ENCODE data around the gene PIGU. TPM values are rescaled to one million over a fixed set of nuclear protein-coding genes. Genes with fewer than 3 reads are reported as not detected.

The PIGU gene
- total and polyA plus RNA-seq, 2 donors (not counting 3 experiments of a cell fraction or from before 2014, with no cell fraction given) = 20.3 to 81.8 TPM

DNA sequence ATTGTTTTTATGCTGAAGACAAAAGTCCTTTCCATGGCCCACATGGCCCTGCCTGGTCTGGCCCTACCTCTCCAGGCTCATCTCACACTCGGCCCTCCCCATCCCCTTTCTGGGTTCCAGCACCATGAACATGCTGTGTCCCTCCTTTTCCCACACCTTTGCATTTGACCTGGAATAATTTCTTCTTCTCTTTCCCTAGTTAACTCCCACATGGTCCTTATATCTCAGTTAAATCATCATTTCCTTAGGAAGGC lies 38.9 kb downstream of the PIGU start:
- H3K4me3 ChIP-seq (replicated peaks in 1 of 3; ENCODE audit: insufficient read depth in 1 of 3, low read depth in 1 of 3, low read length in 3 of 3) = no peak overlapping the region
- H3K27me3 ChIP-seq (ENCODE audit: control insufficient read depth in 2 of 2, insufficient read depth in 2 of 2, low read length in 2 of 2) = no peaks in the 10 kb centered on the region
- no peak overlapping the region for H3K27ac ChIP-seq (ENCODE audit: insufficient read depth, low read depth, low read length)
- no peaks in the 10 kb centered on the region for H4K20me1 ChIP-seq (replicated peaks; ENCODE audit: control insufficient read depth, extremely low read depth, insufficient read depth, low read length)
- H3K4me2 ChIP-seq (ENCODE audit: insufficient read depth, low read length) = no peak overlapping the region
- H3K9ac ChIP-seq (replicated peaks; ENCODE audit: extremely low read depth, insufficient read depth, low read length) = no peak overlapping the region
- FAIRE-seq (no peak), DNase-seq (ENCODE audit: low read depth, low spot score) (no peak)
- BruUV-seq (replicated peaks) = no TSS peak
- H3K9me3 ChIP-seq (replicated peaks; ENCODE audit: control insufficient read depth, insufficient read depth, low read length) = no peaks in the 10 kb centered on the region
- CTCF ChIA-PET = no interaction called here
- peaks cover 0 to 2% of the 10 kb centered on the region in 2 experiments for H3K36me3 ChIP-seq (ENCODE audit: control insufficient read depth in 2 of 2, extremely low read depth in 1 of 2, insufficient read depth in 2 of 2, low read length in 2 of 2)
- no peaks in the 10 kb centered on the region for H3K4me1 ChIP-seq (ENCODE audit: control insufficient read depth, extremely low read depth, insufficient read depth, low read length)
- no peak overlapping the region for H2AFZ ChIP-seq (ENCODE audit: low read depth, low read length)
- H3K79me2 ChIP-seq (ENCODE audit: control insufficient read depth, insufficient read depth, low read length) = no peaks in the 10 kb centered on the region
- dilution Hi-C loops (cut with MboI; ENCODE audit: extremely low pct_ligation_motif_present, low sequenced_read_pairs) (no loop called here), intact Hi-C loops (cut with micrococcal nuclease) (no loop called here)
- POLR2A ChIA-PET = no interaction called here
- H3K9me1 ChIP-seq (replicated peaks; ENCODE audit: control insufficient read depth, extremely low read depth, insufficient read depth, low read length) = no peaks in the 10 kb centered on the region
- TF ChIP-seq, protein P1, sequence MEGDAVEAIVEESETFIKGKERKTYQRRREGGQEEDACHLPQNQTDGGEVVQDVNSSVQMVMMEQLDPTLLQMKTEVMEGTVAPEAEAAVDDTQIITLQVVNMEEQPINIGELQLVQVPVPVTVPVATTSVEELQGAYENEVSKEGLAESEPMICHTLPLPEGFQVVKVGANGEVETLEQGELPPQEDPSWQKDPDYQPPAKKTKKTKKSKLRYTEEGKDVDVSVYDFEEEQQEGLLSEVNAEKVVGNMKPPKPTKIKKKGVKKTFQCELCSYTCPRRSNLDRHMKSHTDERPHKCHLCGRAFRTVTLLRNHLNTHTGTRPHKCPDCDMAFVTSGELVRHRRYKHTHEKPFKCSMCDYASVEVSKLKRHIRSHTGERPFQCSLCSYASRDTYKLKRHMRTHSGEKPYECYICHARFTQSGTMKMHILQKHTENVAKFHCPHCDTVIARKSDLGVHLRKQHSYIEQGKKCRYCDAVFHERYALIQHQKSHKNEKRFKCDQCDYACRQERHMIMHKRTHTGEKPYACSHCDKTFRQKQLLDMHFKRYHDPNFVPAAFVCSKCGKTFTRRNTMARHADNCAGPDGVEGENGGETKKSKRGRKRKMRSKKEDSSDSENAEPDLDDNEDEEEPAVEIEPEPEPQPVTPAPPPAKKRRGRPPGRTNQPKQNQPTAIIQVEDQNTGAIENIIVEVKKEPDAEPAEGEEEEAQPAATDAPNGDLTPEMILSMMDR (IDR thresholded peaks at IDR 0.05; ENCODE audit: extremely low read depth in 1 of 2, insufficient read depth in 1 of 2, low read depth in 1 of 2, low read length in 2 of 2) = no peak
- TF ChIP-seq EZH2 (IDR thresholded peaks at IDR 0.05; ENCODE audit: borderline replicate concordance, low read depth, low read length, severe bottlenecking) (no peak), JUN (IDR thresholded peaks at IDR 0.05; ENCODE audit: borderline replicate concordance, insufficient read depth, insufficient read length, low read depth) (no peak), FOS (IDR thresholded peaks at IDR 0.05; ENCODE audit: borderline replicate concordance, insufficient read depth, low read length) (no peak), POLR2AphosphoS5 (IDR thresholded peaks at IDR 0.05; ENCODE audit: insufficient read depth, low read depth, low read length) (no peak)

All from endothelial cell of umbilical vein (primary cell).